Spinal cord (tissue), 10 donors: ENCODE results near the gene SYK. TPM values are rescaled to one million over a fixed set of nuclear protein-coding genes. Genes with fewer than 3 reads are reported as not detected.

Source experiments
- DNase-seq, 6 donors: peaks; one replicate each; pipeline versions ENCODE4 v3.0.0 to v3.0.0-alpha.2; 2013 to 2015; ENCODE audit warnings: low spot score in 6 of 6, low read depth in 4 of 6
- H3K27ac ChIP-seq: one replicate; pipeline ENCODE4 v1.5.1; 2013; ENCODE audit warnings: low read depth, low read length, control low read depth
- H3K27me3 ChIP-seq: one replicate; pipeline ENCODE4 v1.6.1; 2013; ENCODE audit warnings: low read length; ENCODE audit not compliant: control insufficient read depth, insufficient read depth
- H3K36me3 ChIP-seq: one replicate; pipeline ENCODE4 v1.6.1; 2013; ENCODE audit warnings: low read length; ENCODE audit not compliant: control insufficient read depth, insufficient read depth
- H3K4me1 ChIP-seq: one replicate; pipeline ENCODE4 v1.6.1; 2013; ENCODE audit warnings: low read length; ENCODE audit not compliant: control insufficient read depth, insufficient read depth
- H3K4me3 ChIP-seq: one replicate; pipeline ENCODE4 v1.5.1; 2013; ENCODE audit warnings: low read depth, low read length, control low read depth
- H3K9me3 ChIP-seq: one replicate; pipeline ENCODE4 v1.6.1; 2013; ENCODE audit warnings: low read length; ENCODE audit not compliant: control insufficient read depth, insufficient read depth
- WGBS: methylation state at CpG from one replicate; pipeline ENCODE4 v1.1.5; 2013; ENCODE audit warnings: missing lambda C conversion rate; ENCODE audit not compliant: insufficient coverage; 5-methylcytosine and 5-hydroxymethylcytosine counted together
- polyA plus RNA-seq, 2 donors: library from polyadenylated mRNA; unstranded; fragments of 120-200 nt; gene quantifications; one replicate each; pipeline ENCODE4 v1.2.1, GENCODE V29; 2013; ENCODE audit not compliant: insufficient read length in 2 of 2
- total RNA-seq, 2 donors: library from RNA; depleted of rRNA in 1 of 2; stranded (reverse); fragments of 120-200 nt in 1 of 2; fragments of >200 nt in 1 of 2; gene quantifications; one replicate each; pipeline versions ENCODE4 v1.2.3 to v1.2.4, GENCODE V29; 2013 to 2014
- donor health status: healthy.

Gene SYK
- total and polyA plus RNA-seq, 4 donors, result 4.0 to 10.4 (median 5.9) TPM

DNA sequence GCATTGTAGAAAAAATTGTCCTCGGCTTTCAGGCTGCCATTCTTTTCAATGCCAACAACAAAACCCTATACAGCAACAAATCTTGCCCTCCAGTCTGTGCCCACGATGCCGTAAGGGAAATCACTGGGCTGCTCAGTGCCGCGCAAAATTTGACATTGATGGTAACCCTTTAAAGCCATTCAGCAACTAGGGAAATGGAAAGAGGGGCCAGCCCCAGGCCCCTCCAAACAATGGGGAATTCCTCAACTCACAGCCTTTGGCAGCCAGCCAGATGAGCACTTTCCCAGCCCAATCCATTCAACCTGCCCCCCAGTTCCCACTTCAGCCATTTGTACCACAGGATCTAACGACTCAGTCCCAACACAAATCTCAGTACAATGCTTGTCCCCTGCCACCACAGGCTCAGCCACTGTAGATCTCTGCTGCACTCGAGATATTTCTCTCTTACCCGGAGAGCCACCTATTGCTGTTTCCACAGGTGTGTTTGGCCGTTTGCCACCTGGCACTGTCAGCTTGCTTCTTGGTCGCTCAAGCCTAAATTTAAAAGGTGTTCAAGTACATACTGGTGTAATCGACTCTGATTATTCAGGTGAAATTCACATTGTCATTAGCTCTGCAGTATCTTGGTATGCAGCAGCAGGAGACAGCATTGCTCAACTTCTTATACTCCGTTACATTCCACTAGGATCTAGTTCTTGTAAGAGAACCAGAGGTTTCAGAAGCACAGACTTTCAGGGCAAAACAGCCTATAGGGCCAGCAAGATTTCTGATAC, 103.3 kb downstream of the SYK start:
- H3K27me3 ChIP-seq, result no peaks in the 10 kb centered on the region
- peak in 2 of 6 donors; percentile 64 to 67 for DNase-seq
- no peak overlapping the region for H3K27ac ChIP-seq
- WGBS, result 27% methylated on average over 7 of the region's 12 CpGs
- peaks cover 1% of the 10 kb centered on the region for H3K9me3 ChIP-seq
- H3K4me3 ChIP-seq, result no peak overlapping the region
- no peaks in the 10 kb centered on the region for H3K36me3 ChIP-seq
- peaks cover 7% of the 10 kb centered on the region for H3K4me1 ChIP-seq

DNA sequence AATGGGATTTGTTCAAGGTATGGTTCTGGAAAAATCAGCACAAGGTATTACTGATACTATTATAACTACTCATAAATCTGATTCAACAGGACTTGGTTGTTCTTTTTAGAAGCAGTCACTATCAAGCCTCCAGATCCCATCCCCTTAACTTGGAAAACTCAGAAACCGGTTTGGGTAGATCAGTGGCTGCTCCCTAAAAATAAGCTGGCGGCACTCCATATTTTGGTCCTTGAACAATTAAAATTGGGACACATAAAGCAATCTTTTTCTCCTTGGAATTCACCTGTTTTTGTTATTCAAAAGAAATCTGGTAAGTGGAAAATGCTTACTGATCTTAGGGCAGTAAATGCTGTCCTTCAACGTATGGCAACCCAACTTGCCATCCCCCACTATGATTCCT, 104.2 kb downstream of the SYK start:
- Histone ChIP-seq H3K4me3 (no peak overlapping the region), H3K27ac (no peak overlapping the region), H3K4me1 (peaks cover 7% of the 10 kb centered on the region), H3K27me3 (no peaks in the 10 kb centered on the region), H3K9me3 (peaks cover 1% of the 10 kb centered on the region), H3K36me3 (no peaks in the 10 kb centered on the region)
- WGBS, result 100% methylated on average over 1 of the region's 3 CpGs
- DNase-seq, result no peak

DNA sequence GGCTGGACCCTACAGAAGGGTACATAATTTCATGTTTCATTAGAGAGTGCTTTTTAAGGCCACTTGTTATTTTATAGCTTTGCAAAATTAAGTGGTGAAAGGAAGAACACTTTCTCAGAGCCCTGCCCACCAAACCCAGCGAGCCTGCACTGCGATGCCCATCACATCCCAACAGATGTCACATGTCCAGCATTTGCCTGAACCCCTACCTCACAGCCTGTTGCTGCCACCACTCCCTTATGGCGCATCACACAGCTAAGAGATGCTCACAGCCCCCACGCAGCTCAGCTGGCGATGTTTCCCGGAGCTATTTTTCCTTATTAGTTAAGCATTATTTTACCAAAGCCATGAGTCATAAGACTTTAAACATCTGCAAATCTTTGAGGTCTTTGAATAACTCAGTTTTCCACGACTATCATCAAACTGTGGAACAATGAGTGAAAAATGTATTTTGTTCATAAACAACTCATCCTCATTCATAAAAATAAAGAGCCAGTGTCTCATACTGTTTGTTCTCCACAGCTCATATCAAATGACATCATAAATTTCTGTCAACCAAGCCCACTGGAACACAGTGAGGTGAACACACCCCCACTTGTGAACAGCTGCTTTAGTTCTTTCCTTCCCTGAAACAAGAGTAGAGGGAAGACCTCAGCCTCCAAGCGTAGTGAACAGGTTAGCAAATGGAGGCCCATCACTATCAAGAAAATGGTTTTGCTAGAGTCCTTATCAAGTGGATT, 104.9 kb downstream of the SYK start:
- H3K9me3 ChIP-seq, result peaks cover 1% of the 10 kb centered on the region
- DNase-seq, result no peak
- no peaks in the 10 kb centered on the region for H3K36me3 ChIP-seq
- 89% methylated on average over 6 of the region's 8 CpGs for WGBS
- H3K4me3 ChIP-seq, result no peak overlapping the region
- H3K4me1 ChIP-seq, result peaks cover 7% of the 10 kb centered on the region
- no peaks in the 10 kb centered on the region for H3K27me3 ChIP-seq
- H3K27ac ChIP-seq, result no peak overlapping the region

DNA sequence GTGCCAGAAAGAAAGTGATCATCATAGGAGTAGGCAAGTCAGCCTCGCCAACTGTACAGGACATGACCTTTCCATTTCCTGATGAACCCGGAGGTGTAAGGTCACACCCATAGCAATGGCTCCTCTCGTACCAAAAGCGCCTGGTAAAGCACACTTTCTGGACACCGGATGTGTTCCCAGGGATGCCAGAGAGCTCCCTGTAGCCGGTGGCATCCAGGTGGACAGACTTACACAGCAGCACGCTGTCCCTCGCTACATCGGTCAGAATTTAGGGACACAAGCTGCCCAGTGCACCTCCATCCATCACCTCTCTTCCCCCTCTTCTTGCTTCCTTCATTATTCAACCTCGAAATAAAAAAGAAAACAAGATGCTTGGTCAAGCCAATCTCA, 105.4 kb downstream of the SYK start:
- H3K27ac ChIP-seq, result no peak overlapping the region
- no peaks in the 10 kb centered on the region for H3K36me3 ChIP-seq
- WGBS, result 91% methylated on average over 10 of the region's 10 CpGs
- peaks cover 7% of the 10 kb centered on the region for H3K4me1 ChIP-seq
- peaks cover 1% of the 10 kb centered on the region for H3K9me3 ChIP-seq
- H3K4me3 ChIP-seq, result no peak overlapping the region
- no peak for DNase-seq
- no peaks in the 10 kb centered on the region for H3K27me3 ChIP-seq

DNA sequence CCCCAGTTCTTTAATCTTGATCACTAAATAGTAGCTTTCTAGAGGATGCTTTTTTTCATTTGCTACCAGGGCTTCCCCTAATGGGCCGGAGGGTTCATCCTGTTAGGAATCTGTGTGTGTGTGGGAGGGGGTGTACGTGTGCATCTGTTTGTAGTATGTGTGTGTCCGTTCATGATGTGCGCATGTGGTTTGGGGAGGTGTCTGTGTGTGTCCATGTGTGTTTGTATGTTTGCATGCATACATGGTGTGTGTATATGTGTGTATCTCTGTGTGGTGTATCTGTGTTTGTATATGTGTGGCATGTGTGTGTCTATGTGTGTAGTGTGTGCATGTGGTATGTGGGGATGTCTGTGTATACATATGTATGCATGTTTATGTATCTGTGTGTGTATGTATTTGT, 106.2 kb downstream of the SYK start:
- whole genome bisulfite sequencing, result 97% methylated on average over 4 of the region's 4 CpGs
- Histone ChIP-seq H3K4me1 (peaks cover 7% of the 10 kb centered on the region), H3K27me3 (no peaks in the 10 kb centered on the region), H3K36me3 (no peaks in the 10 kb centered on the region), H3K27ac (no peak overlapping the region), H3K9me3 (peaks cover 1% of the 10 kb centered on the region), H3K4me3 (no peak overlapping the region)
- no peak for DNase-seq

DNA sequence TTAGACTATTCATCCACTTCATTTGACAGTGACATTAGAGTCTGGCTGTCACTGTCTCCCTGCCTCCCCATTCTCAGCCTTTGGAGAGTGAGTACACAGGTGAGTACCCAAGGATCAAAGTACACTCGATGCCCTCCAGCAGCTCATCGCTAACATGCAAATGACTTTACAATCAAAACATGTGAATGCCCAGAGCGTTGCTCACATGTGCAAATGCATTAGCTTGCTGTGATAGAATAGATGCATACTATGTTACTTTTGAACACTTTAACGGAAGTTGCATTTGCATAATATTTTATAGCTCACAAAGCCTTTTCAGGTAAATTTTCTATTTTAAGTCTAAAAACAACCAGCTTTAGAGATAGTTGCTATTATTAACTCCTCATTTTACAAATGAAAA, 107.6 kb downstream of the SYK start:
- H3K4me3 ChIP-seq, result no peak overlapping the region
- DNase-seq, result no peak
- no peaks in the 10 kb centered on the region for H3K27me3 ChIP-seq
- peaks cover 7% of the 10 kb centered on the region for H3K4me1 ChIP-seq
- H3K27ac ChIP-seq, result no peak overlapping the region
- WGBS, result no CpG with 5 or more reads among the region's 4 CpGs
- no peaks in the 10 kb centered on the region for H3K36me3 ChIP-seq
- peaks cover 1% of the 10 kb centered on the region for H3K9me3 ChIP-seq

DNA sequence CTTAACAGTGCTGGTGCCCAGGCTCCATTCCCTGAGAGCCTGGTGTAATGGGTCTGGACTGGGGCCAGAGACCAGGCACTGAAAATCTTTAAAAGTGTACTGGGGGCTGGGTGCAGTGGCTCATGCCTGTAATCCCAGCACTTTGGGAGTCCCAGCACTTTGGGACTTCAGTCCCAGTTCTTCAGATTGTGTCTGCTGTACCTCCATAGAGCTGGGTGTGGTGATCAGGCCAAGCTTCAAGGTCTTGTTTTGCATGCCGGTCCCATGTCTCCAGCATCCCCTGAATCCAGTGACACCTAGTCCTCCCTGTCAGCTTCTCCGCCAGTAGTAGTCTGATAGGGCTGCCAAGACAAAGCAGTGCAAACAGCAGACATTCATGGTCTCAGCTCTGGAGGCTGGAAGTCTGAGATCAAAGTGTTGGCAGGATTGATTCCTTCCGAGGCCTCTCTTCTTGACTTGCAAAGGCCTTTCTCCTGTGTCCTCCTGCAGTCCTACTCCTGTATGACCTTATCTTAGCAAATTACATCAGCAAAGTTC, 108.2 kb downstream of the SYK start:
- WGBS, result 100% methylated on average over 2 of the region's 3 CpGs
- Histone ChIP-seq H3K4me1 (peaks cover 8% of the 10 kb centered on the region), H3K4me3 (no peak overlapping the region), H3K27me3 (no peaks in the 10 kb centered on the region), H3K36me3 (no peaks in the 10 kb centered on the region), H3K9me3 (peaks cover 1% of the 10 kb centered on the region), H3K27ac (no peak overlapping the region)
- no peak for DNase-seq

DNA sequence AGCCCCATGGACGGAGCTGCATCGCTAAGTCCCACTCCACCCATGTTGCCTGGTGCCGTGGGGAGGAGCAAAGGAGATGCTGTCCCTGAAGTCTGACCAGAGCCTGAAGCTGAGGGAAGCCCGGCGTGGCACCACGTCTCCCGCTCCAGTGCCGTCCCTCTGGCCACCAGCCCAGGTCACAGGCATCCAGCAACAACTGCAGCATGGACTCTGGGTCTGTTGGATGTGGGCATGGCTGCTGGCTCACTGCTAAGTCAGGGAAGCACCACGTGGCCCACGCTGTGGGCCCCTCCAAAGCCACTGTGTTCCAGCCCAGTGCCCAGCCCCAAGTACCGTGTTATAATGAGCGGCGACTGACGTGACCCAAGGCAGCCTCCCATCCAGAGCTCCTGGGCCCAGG, 112.6 kb downstream of the SYK start:
- H3K27me3 ChIP-seq, result no peaks in the 10 kb centered on the region
- no peaks in the 10 kb centered on the region for H3K36me3 ChIP-seq
- no peak overlapping the region for H3K4me3 ChIP-seq
- no peaks in the 10 kb centered on the region for H3K9me3 ChIP-seq
- no peak overlapping the region for H3K27ac ChIP-seq
- H3K4me1 ChIP-seq, result peaks cover 7% of the 10 kb centered on the region
- WGBS, result 93% methylated on average over 14 of the region's 14 CpGs
- no peak for DNase-seq

DNA sequence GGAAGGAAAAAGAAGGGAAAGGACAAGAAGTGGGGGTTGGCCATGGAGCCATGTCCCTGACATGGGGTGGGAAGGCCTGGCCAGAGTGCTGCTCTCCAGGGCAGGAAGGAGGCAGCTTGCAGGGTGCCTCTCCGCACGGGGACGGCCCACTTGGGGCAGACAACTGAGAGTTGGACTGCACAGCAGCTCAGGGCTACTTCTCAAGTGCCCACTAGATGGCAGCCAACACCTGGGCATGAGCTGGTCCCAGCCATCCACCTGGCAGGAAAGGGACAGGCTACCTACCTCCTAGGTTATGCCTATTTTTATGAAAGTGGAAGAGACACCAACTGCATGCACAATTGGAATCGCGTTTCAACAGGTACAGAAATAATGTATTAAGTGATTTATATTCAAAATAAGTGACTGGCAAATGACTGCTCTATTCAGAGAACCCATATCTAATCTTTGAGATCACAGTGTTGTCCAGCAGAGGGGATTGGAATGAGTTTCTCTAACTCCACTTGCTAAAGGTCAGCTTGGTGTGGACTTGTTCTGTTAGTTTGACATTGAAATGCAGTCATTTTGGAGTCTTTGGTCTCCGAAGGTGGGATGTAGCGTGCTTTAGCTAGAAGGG, 113.4 kb downstream of the SYK start:
- peak; percentile 43 to 94 (median 56) for DNase-seq
- Histone ChIP-seq H3K9me3 (no peaks in the 10 kb centered on the region), H3K27ac (no peak overlapping the region), H3K36me3 (no peaks in the 10 kb centered on the region), H3K27me3 (no peaks in the 10 kb centered on the region), H3K4me3 (no peak overlapping the region), H3K4me1 (peaks cover 15% of the 10 kb centered on the region)
- WGBS, result 19% methylated on average over 5 of the region's 7 CpGs
